ENCODE measurements around the gene ASB5. TPM values are rescaled to one million over a fixed set of nuclear protein-coding genes. Genes with fewer than 3 reads are reported as not detected.

The ASB5 gene
- total and polyA plus RNA-seq, 9 of the 15 experiments (the other 6 are each of a cell fraction or from before 2014, with no cell fraction given), result not detected

GRCh38 chr4:176195184-176195978 is 73.6 kb downstream of the ASB5 start, which contains the start of gene SPATA4 (continued):
- TF ChIP-seq E2F6 (IDR thresholded peaks at IDR 0.05; ENCODE audit: borderline replicate concordance in 1 of 2, extremely low read depth in 1 of 2, insufficient read depth in 1 of 2, insufficient read length in 1 of 2, low read depth in 1 of 2, low read length in 1 of 2, poor library complexity in 1 of 2, severe bottlenecking in 1 of 2) (peak in 1 of 2 experiments; percentile 45), ZNF583 (CRISPR knock-in tag; IDR thresholded peaks at IDR 0.05) (no peak), ZFX (CRISPR knock-in tag; IDR thresholded peaks at IDR 0.05) (peak; percentile 75), NKRF (IDR thresholded peaks at IDR 0.05; ENCODE audit: borderline replicate concordance) (peak; percentile 90), ELK1 (CRISPR knock-in tag; IDR thresholded peaks at IDR 0.05) (no peak), TAF7 (tag; IDR thresholded peaks at IDR 0.05) (peak; percentile 59; the same call in 1 of the 2 replicates), MNT (conservative IDR thresholded peaks at IDR 0.05) (peak; percentile 71 to 85), NFE2 (IDR thresholded peaks at IDR 0.05; ENCODE audit: low read depth) (no peak), POLR2G (IDR thresholded peaks at IDR 0.05; ENCODE audit: low read depth, low read length) (peak; percentile 78), ZNF143 (CRISPR knock-in tag; IDR thresholded peaks at IDR 0.05) (no peak), ERF (CRISPR knock-in tag; IDR thresholded peaks at IDR 0.05) (no peak), KAT2B (IDR thresholded peaks at IDR 0.05; ENCODE audit: low read depth, low read length) (no peak), CREB3L1 (IDR thresholded peaks at IDR 0.05; ENCODE audit: borderline replicate concordance, low read depth) (0 out of 2 replicates have a peak, but pooled peaks have one; percentile 11), OTX1 (CRISPR knock-in tag; IDR thresholded peaks at IDR 0.05) (no peak), MXI1 (IDR thresholded peaks at IDR 0.05; ENCODE audit: low read depth, low read length) (peak; percentile 92), NR2C1 (IDR thresholded peaks at IDR 0.05) (no peak), NR2C1 (tag; IDR thresholded peaks at IDR 0.05) (no peak), E2F4 (CRISPR knock-in tag; IDR thresholded peaks at IDR 0.05; ENCODE audit: low read depth) (no peak), CREBBP (IDR thresholded peaks at IDR 0.05; ENCODE audit: low read depth, low read length) (no peak)
